T47D (cell line): Measurements from ENCODE around the gene CD3G.

Experiments used
- DNase-seq, 2 experiments: peaks; one replicate each; pipeline versions ENCODE4 v3.0.0 to v3.0.0-alpha.2; 2011 to 2012; ENCODE audit warnings: low read depth in 1 of 2, low spot score in 1 of 2
- JUND ChIP-seq: IDR thresholded peaks from 2 replicates; pipeline ENCODE4 v1.6.1; 2012; ENCODE audit warnings: low read depth
- in situ Hi-C: cut with HindIII; loops from 2 replicates; pipeline ENCODE4 v1.10.0; 2016; ENCODE audit warnings: low sequenced_read_pairs, low pct_unique_long_range_greater_than_20kb

Gene CD3G

GRCh38 chr11:118339281-118339961, 4.7 kb upstream of the CD3G start:
- DNase-seq = no peak
- in situ Hi-C loops = no loop called here
- no peak for TF ChIP-seq JUND

- no peak for DNase-seq
- no peak for TF ChIP-seq JUND
- in situ Hi-C loops = no loop called here
Measured at GRCh38 chr11:118340449-118340848, 3.7 kb upstream of the CD3G start.

- no peak for TF ChIP-seq JUND
- DNase-seq = no peak
- in situ Hi-C loops = no loop called here
Measured at GRCh38 chr11:118341261-118341660, 2.9 kb upstream of the CD3G start.

- no peak for TF ChIP-seq JUND
- in situ Hi-C loops = no loop called here
- peak; percentile 33 to 37 for DNase-seq
Measured at GRCh38 chr11:118341815-118342489, 2.2 kb upstream of the CD3G start.

GRCh38 chr11:118342503-118343161, 1.5 kb upstream of the CD3G start, which contains the start of gene CD3D:
CD3D (minus strand) TSS chr11:118342705; CDS start chr11:118342607, 98 bp downstream.
- in situ Hi-C loops = no loop called here
- no peak for TF ChIP-seq JUND
- no peak for DNase-seq

- TF ChIP-seq JUND = no peak
- in situ Hi-C loops = no loop called here
- no peak for DNase-seq
Measured at GRCh38 chr11:118343248-118343647, 896 bp upstream of the CD3G start.

GRCh38 chr11:118349475-118349874, 5.3 kb downstream of the CD3G start:
- no peak for DNase-seq
- in situ Hi-C loops = no loop called here
- no peak for TF ChIP-seq JUND

- in situ Hi-C loops = no loop called here
- TF ChIP-seq JUND = no peak
- DNase-seq = peak in 1 of 2 experiments; percentile 41
Measured at GRCh38 chr11:118353084-118353710, 9.1 kb downstream of the CD3G start.

- no peak for TF ChIP-seq JUND
- in situ Hi-C loops = no loop called here
- DNase-seq = no peak
Measured at GRCh38 chr11:118358071-118358470, 13.9 kb downstream of the CD3G start.

GRCh38 chr11:118359295-118359958, 15.3 kb downstream of the CD3G start, which contains the start of gene UBE4A:
UBE4A (plus strand) TSS chr11:118359600; CDS start chr11:118365081, 5,481 bp downstream.
- in situ Hi-C loops = no loop called here
- DNase-seq = peak; percentile 59 to 98
- no peak for TF ChIP-seq JUND

GRCh38 chr11:118364956-118365615, 20.9 kb downstream of the CD3G start:
- in situ Hi-C loops = no loop called here
- TF ChIP-seq JUND = no peak
- DNase-seq = no peak

- in situ Hi-C loops = no loop called here
- no peak for TF ChIP-seq JUND
- DNase-seq = peak in 1 of 2 experiments; percentile 75
Measured at GRCh38 chr11:118366287-118366686, 22.1 kb downstream of the CD3G start.
